GM21576 (cell line): ENCODE data around the gene SRD5A1.

Source experiments
- ATAC-seq: cut with Tn5 transposase; IDR thresholded peaks from one replicate; pipeline ENCODE4 v1.9.1; 2021; ENCODE audit warnings: mild to moderate bottlenecking, moderate library complexity; ENCODE audit not compliant: unreplicated experiment

SRD5A1 gene

DNA sequence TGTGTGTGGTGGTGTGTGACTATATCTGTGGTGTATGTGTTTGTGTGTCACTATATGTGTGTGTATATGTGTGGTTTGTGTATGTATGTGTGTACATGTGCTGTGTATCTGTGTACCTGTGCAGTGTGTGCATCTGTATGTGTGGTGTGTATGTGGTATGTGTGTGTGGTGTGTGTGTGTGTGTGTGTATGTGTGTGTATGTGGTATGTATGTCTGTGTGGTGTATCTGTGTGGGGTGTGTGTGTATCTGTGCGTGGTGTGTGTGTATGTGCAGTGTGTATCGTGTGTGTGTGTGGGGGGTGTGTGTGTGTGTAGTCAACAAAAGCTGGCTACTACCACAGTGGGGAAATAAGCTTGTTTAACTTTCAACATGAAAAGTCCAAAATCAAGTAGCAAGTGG is 48.4 kb downstream of the SRD5A1 start:
- no peak for ATAC-seq

DNA sequence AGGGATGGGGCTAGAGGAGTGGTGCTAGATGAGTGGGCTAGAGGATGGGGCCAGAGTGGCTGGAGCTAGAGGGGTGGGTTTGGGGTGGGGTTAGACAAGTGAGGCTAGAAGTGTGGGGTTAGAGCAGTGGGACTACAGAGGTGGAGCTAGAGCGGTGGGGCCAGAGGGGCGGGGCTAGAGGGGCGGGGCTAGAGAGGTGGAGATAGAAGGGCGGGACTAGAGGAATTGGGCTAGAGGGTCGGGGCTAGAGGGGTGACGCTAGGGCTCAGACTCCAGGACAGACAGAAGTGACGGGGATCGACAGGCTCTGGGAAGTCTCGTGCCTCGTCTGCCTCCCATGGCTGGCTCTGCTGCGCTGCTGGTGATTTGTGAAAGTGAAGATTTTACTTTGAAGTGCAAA is 49.0 kb downstream of the SRD5A1 start:
- ATAC-seq, result no peak

DNA sequence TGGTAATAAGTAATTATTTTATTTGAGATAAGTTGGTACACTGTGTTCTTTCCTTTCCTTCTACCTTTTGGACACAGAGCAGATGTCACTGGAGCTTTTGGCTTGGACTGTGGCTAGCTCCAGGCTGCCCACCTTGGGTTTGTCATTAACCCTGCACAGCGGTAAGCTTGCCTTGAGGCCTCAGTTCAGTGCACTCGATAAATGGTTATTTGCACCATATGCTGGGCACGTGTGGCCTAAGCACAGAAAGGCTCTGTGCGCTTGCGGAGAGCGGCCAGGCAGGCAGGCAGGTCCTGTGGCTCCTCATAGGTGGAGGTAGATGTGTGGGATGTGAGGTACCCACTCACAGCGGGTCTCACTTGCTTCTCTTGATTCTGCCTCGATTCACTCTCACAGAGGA is 50.0 kb downstream of the SRD5A1 start:
- ATAC-seq, result no peak

DNA sequence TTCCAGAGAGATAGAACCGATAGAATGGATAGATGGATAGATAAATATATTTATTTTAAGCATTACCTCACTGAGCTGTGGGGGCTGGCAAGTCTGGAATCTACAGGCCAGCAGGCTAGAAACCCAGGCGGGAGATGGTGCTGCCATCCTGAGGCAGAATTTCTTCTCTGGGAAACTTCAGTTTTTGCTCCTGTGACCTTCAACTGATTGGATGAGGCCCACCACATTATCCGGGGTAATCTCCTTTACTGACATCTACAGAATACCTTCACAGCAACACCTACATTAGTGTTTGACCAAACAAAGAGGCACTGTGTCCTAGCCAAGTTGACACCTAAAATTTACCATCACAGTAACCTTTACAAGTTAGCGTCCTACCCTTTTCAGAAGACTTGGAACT is 50.8 kb downstream of the SRD5A1 start:
- no peak for ATAC-seq

DNA sequence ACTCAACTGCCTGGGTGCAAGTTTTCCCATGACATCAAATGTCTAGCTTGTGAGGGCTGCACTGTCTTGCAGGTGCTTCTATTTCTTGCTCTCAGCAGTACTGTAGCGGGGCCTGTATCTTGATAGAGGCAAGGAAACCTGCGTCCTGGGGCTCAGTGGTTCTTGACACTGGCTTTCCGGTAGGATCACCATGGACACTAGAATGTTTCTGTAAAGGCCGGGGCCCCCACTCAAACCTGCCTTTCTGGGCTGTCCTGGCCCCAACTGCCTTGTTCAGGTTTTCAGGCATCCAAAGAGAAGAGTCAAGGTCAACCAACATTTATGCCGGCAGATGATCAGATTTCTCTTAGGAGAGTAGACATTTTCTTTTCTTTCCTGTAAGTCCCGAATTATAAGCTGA is 53.3 kb downstream of the SRD5A1 start:
- no peak for ATAC-seq

DNA sequence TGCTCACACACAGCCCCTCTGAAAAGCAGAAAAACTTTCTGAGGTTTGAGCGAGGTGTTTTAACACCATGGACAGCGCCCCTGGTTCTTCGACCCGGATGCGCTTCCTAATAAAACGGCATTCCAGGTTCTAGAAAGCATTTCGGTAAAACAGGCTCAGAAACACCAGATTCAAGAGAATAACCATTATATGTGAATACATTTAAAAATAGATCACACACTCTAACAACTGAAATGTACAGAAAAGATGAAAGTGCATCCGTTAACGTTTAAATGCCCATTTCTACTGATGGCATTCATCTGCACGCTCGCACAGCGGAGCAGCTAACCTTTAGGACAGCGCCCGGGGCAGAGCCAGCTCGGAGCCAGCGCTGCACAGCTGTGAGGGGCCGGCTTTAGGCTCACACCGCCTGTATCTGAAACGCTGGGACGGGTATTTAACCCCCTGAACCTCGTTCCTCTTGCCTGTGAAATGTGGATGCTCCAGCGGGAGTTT is 53.7 kb downstream of the SRD5A1 start:
- no peak for ATAC-seq

DNA sequence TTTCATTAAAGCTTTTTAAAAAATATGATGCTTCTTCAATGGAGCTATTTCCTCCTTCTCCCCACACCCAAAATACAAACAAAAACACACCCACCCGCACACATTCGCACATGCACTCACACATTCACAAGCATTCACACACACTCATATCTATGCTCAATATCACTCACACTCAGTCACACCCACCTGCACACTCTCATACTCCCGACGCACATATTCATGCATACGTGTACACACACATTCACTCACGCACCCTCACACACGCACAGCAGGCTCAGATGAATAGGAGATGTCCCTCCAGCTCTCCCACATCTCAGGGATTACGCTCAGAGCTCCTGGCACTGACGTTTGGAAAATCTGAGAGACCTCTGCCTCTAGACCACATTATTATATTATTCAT is 54.3 kb downstream of the SRD5A1 start:
- ATAC-seq, result no peak

DNA sequence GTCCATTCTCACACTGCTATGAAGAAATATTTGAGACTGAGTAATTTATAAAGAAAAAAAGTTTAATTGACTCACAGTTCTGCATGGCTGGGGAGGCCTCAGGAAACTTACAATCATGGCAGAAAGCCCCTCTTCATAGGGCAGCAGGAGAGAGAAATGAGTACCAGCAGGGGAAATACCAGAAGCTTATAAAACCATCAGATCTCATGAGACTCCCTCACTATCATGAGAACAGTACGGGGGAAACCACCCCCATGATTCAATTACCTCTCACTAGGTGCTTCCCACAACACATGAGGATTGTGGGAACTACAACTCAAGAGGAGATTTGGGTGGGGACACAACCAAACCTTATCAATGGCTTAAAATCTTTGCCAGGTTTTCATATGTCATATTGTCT is 59.7 kb downstream of the SRD5A1 start:
- no peak for ATAC-seq

DNA sequence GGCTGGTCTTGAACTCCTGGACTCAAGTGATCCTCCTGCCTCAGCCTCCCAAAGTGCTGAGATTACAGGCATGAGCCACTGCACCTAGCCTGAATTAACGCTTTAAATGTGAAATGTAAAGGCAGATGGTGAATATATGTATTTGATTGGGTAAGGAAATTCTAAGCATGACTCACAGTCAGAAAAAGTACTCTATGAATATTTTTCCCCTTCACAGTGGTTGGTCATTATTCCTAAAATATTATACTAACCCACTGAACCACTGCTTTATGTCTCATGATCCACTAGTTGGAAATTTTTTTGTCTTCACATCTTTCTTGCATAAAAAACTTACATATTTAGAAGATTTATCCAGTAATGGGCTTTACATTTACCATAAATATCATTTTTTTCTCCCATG is 65.5 kb downstream of the SRD5A1 start:
- ATAC-seq, result no peak

DNA sequence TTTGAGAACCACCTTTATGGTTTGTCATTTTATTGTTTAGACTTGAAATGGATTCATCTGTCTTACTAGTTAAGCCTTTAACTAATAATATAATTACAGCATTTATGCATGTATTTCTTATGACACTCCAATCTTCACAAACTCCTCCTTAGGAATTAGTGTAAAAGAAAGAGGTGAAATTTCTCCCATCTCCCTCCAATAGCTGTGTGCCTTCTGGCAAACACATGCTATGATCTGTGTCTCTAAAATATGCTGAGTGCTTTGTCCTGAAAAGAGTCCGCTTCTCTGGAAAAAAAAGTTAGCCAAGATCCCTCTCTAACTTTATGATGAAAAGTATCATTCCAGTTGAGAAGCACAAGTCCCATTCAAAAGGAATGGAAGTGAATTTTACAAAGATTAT is 66.1 kb downstream of the SRD5A1 start:
- no peak for ATAC-seq

DNA sequence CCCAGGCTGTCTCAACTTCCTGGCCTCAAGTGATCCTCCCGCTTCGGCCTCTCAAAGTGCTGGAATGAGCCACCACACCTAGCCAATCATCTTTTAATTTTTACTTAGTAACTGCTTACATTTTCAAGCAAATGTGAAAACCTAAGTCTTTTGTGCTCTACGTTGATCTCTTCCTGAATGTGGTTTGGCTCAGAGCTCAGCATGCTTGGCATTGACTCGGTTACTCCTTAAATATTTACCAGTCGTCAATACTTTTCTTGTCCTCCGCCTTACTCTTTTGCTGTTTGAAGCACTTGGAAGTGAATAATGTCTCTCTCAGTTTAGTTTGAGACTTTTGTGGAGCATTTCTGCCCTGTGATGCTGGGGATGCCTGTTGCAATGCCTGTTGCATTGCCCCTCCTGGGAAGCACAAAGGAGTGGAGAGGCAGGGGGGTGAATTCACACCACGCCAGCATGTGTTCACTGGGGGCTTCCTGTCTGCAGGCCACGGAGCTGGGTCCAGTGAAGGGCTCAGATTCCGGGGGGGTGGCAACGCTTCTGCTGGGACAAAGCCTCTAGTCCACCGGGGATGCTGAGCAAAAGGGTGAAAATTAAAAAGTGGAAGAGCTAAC is 66.9 kb downstream of the SRD5A1 start:
- no peak for ATAC-seq

DNA sequence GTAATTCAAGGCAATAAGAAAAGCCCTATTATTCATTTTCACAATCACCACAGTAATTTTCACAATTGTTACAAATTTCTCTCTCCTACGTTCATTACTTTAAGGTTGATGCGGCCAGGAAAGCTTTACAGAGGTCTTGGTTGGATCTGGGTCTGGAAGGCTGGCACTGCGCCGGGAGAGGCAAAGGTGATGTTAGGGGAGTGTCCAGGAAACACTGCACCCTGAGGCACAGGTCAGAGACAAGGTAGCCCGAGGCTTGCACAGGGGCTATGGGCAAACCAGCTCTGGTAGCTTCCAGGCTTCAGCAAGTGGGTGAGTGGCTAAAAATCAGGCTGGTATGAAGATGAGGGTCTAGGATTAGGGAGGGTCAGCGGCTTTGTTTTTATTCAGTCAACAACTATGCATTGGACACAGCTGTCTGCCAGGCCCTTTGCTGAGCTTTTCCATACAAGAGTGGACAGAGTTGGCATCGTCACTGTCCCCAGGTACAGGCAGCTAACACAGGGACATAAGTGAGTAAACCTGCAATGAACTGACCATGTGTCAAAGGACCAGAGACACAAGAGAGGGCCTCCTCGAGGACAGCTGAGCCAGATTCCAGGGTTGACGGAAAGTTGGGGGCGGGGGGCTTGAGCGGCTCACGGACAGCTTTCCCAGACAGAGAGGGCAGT is 67.6 kb downstream of the SRD5A1 start:
- ATAC-seq, result no peak

DNA sequence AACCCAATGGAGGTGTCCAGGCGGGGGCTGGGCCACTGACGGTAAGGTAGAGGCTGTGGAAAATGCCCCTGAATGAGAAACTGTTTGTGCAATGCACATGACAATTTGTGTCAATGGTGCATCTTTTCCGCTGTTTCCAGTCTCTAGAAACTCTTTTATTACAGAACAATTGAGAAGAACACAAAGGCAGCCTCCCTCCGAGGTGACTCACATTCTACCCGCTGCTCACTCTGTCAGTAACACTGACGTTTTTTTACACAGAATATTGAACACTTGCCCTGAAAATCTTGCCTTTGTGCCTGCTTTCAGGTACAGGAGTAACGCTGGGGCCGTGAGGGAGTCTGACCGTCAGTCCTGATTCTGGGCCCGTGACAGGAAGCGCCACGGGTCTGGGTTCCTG is 68.3 kb downstream of the SRD5A1 start:
- no peak for ATAC-seq

DNA sequence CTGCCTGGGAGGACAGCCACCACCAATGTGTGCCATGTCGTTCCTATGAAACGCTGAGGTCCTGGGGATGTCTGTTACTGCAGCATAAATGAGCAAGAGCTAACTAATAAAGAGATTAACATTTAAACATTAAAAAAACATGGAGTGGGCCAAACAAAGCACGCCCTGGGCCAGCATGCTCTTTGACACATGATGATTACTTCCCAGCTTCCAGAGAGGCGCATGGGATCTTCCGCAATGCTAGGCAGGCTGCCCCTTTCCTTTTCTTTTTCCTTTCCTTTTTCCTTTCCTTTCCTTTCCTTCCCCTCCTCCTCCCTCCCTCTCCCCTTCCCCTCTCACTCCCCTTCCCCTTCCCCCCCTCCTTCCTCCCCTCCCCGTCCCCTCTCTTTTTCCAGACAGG is 69.4 kb downstream of the SRD5A1 start:
- ATAC-seq, result no peak

DNA sequence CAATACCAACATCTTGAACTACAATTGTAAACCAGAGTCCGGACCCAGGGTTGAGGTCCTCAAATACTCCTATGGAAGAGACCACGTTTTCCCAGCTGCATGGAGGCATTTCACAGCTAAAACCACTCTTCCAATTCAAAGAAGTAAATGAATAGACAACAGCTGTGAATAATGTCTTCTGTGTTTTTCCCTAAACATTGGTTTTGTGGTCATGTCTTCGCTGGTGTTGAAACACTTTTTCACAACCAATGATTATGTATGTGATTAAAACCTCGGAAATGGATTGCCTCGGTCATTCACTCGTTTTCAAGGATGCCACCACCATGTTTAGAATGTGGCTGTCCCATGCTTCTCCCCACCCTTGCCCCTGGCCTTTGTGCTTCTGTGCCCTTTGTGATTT is 70.6 kb downstream of the SRD5A1 start:
- no peak for ATAC-seq

DNA sequence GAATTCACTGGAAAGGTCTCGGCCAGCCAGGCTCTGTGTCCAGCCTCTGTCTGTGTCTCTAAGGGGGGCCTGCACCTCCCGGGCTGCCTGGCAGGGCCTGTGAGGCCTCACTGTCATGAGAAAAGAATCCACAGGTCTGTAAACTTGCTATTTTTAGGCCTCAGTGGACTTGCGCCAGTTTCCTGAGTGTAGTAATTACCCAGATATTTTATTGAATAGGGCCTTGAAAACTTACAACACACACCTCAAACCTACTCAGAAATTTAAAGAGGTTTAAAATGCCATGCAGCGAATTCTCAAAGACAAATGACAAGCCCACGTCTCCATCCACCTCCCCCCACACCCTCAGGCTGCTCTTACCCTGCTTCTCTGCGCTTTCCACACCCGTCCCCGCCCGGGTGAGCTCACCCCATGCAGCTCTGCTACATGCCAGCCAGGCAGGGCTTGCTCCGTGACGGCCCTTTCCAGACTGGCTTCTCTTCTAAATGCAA is 71.2 kb downstream of the SRD5A1 start:
- no peak for ATAC-seq

DNA sequence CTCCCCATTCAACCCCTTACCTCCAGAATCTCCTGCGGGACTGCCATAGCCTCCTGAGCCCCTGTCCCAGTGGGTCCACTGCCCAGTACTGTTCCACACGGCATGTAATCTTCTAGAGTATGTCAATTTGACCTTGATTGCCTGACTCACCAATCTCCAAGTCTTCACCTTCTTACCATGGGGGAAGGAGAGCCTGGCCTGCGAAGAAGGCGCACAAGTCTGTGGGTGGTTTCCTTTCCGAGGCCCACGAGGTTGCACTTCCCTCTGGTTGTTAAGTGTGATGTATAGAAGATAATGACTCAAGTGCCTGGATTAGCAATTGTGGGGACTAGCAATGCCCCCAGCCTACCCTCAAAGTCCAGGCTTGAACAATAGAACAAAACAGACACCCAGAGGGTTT is 71.8 kb downstream of the SRD5A1 start:
- ATAC-seq, result peak; percentile 74

DNA sequence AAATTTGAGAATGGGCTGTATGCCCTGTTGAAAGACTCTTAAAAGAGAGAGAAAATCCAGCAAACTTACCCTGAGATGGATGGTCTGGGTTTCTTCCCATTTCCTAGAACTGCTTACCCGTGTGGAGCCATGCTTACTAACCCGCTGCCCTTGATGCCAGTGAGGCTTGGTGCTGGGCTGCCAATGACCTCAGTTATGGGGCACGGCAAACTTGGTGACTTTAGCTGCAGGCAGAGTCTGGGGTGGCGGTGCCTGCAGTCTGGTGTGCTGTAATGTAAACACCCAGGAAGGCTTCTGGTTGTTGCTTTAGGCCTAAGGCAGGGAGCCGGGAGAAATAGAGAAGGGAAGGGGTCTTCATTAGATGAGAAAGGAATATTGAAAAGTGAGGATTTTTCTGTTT is 72.7 kb downstream of the SRD5A1 start:
- no peak for ATAC-seq

DNA sequence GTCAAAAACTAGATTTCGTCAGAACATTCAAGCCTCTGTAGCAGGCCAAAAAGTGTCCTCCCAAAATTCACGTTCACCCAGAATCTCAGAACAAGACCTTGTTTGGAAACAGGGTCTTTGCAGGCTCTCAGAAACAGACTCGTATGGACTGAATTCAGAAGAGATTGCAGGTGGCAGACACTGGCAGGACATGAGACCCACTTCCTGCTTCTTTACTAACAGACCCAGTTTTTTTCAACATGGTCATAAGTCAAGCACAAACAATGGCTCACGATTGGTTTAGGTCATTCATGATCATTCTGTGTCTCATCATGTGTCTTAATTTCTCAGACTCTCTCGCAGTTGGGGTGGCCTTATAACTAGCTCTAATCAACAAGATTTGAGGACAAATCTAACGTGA is 74.6 kb downstream of the SRD5A1 start:
- ATAC-seq, result no peak

DNA sequence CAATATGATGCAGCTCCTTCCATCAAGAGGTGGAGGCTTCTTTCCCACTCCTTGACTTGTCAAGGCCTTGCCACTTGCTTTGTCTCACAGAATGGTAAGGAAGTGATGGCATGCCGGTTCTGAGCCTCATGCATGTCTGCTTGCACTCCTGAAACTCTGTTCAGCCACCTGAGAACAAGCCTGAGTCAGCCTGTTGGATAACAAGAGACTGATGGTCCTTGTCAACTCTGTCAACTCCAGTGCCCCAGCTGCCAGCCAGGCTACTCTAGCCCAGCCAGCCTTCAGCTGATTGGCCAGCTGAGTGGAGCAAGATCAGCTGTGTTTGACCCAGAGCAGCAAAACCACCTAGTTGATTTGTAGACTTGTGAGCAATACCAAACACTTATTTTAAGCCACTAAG is 75.6 kb downstream of the SRD5A1 start:
- no peak for ATAC-seq

DNA sequence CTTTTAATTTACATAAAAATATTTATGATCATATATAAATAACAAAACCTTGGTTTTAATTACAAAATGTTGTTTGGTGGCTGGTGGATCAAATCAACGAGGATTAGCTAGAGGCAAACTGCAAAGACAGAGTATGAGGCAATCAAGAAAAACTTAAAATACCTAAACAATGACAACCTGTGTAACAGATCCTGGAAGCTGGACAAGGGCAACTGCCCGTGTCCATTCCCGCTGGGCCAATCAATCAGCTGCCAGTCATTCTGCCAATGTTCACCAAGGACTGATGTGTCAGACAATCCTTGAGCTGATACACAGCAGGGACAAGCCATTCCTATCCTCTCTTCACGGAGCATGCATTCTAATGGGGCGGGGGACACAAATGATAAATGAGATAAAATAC is 76.8 kb downstream of the SRD5A1 start:
- no peak for ATAC-seq

DNA sequence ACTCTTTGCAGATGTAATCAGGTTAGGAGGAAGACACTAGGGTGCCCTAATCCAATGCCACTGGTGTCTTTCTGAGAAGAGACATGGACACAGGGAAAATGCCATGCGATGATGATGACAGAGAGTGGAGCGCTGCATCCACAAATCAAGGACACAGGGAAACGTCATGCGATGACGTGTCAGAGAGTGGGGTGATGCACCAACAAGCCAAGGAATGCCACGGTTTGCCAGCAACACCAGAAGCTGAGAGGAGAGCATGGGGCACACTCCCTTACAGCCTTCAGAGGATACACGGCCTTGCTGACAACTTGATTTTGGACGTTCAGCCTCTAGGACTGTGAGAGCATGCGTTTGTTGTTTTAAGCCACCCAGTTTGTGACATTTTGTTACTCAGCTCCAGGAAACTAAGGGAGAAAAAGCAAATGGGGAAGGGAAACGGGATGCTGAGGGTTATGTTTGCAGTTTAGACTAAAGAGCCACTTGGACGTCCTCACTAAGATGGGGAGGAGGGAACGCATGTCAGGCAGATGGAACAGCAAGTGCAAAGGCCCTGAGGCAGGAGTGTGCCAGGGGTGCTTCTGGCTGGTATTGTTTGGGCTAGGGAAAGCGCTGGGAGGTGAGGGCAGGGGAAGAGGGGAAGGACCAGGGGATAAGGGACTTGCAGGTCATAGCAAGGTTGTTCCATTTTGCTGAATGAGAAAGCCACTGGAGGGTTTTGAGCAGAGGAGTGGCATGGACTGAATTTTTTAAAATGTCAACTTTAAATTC is 77.5 kb downstream of the SRD5A1 start:
- ATAC-seq, result no peak
